ENCODE results near the gene TMEM141.

TMEM141 gene

GRCh38 chr9:136814725-136815421 lies 23.7 kb downstream of the TMEM141 start:
- no peak for DNase-seq (ENCODE audit: low spot score)

GRCh38 chr9:136815422-136815782 lies 24.3 kb downstream of the TMEM141 start:
- DNase-seq (ENCODE audit: low spot score) = no peak

- DNase-seq (ENCODE audit: low spot score) = peak; percentile 87
Measured at GRCh38 chr9:136820971-136821825, 30.1 kb downstream of the TMEM141 start.

DNA sequence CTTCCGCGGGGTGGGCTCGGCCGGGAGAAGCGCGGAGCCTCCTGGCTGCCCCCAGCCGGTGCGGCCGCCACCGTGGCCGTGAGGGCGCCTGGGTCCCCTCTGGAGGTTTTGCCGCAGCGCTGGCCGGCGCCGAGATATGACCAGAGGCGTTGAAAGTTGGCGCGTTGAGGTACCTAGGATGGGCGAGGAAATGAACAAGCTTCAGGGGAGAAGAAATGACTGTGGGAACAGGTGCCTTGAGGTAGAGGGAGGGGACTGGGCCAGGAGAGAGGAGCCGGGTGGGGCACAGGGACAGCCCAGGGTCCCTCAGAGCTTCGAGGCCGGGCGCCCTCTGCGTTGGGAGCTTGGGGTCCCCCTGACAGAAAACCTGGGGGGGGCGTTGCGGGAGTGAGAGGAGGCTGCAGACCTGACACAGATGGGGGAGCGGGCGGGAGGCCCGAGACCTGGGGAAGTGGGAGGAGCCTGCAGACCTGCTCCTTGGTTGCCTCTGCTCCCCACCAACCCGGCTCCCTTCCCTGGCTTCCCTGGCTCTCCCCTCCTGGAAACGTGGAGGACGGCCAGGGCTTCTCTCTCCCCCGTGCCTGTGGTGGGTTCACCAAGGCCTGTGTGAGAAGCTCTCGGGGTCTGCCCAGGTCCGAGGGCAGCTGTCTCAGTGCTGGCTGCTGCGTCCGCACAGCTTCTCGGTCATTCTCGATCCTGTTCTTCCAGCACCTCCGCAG lies 30.8 kb downstream of the TMEM141 start:
- peak; percentile 73 for DNase-seq (ENCODE audit: low spot score)

DNA sequence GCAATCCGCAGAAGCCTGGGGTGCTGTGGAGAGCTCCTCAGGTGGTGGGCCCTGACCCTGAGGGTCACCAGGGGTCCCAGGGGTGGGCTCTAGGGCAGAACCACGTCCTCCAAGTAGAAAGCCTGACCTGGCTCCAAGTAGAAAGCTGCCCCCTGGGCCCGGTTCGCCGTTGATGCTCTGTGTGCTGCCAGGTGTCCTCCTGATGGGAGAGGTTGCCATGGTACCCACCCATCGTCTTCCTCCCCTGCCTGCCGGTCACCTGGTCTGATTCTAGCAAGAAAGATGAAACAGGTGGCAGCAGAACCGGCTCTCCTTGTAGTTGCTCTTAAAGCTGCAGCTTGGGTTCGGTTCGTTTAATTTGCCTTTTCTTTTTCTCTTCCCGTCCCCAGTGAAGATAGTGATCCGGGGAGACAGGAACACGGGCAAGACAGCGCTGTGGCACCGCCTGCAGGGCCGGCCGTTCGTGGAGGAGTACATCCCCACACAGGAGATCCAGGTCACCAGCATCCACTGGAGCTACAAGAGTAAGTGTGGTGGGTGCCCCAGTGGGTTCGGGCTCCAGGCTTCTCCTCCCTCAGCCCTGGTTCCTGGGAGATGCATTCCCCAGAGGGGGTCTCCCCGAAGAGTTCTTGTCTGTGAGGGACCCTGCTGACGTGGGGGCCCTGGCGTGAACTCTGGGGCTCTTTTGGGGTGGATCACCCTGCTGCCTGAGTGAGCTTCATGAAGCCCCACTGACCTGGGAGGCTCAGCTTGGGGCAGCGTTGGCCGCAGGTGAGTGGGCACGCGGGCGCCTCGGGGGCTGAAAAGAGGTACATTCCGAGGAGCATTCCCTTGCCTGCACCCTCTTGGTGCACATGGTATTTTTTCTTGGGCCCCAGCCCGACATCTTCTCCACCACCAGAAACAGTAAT lies 32.2 kb downstream of the TMEM141 start:
- no peak for DNase-seq (ENCODE audit: low spot score)

GRCh38 chr9:136824496-136825225 lies 33.5 kb downstream of the TMEM141 start:
- DNase-seq (ENCODE audit: low spot score) = no peak

GRCh38 chr9:136825295-136826187 lies 34.4 kb downstream of the TMEM141 start:
- DNase-seq (ENCODE audit: low spot score) = no peak

DNA sequence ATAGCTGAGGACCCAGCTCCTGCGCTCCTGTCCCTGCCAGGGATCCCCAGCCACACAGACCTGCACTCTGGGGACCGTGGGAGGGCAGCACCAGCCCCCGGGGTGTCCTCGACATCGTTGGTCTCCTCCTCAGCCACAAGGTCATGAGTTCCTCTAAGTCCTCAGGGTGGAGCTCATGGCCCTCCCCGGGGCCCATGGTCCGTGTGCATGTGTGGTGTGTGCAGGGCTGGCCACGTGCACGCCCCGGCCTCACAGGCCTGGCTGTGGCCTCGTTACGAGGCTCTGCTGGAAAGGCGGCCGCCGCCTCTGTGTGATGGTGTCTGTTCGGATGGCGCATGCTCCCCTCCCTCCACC lies 35.0 kb downstream of the TMEM141 start:
- no peak for DNase-seq (ENCODE audit: low spot score)

DNA sequence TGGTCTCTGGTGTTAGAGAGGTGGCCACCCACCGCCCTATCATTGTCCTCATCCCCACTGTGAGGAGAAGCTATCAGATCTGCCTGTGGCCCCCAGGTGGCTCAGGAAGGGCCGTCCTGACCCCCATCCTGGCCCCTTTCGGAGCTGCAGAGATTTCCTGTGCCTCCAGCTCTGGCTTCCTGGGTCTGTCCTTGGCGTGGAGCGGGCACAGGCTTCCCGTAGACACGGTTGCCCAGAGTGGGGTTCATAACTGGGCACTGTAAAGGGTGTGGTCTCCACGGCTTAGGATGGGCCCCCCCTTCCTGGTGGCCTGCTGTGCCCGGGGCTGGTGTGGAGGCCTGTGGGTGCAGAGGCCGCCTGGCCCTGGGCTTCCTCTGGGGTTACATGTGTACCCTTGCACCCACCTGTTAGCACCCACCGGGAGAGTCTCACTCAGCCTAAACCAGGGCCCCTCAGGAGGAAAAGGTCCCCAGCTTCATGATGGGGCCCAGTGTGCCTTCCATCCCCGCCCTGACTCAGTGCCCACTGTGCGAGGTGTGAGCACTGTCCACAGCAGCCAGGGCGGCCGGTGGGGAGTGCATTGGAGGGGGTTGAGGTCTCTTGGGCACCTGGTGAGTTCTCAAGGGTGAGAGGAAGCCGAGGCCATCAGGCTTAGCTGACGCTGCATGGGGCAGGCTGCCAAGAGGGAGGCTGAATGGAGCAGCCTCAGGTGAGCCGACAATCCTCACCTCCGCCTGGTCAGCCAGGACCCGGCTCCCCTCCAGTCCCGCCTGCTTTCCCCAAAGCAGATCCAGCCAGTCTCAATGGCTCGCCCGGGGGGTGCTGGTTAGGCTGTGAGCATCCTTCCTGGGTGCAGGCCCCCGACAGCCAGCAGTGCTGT lies 35.8 kb downstream of the TMEM141 start:
- DNase-seq (ENCODE audit: low spot score) = no peak

DNA sequence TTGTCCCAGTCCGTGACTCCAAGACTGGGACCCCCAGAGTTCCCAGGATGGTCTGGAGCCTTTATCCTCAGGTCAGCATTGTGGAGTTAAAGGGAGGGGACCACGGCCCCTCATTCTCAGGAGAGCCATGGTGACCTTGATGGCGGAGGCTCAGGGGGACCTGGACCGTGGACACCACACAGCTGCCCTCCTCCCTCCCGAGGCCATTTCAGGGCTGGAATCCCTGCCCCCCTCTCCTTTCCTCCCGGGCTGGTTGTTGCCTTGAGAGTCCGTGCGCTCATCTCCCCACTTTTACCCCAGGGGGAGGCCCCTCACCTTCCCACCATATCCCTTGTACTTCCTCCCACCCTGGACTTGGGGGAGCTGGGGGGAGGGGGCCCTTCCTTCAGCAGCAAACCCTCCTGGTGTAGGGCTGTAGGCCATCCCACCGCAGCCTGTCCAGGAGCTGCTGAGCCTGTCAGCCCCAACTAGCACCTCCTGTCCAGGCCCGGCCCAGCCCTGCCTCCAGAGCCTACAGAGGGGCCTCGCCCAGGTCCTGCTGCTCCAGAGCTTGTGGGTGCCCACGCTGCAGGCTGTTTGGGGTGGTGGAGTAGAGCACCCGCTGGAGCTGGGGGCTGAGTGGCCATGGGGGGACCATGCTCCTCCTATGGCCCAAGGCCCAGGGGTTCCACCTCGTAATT lies 36.8 kb downstream of the TMEM141 start:
- no peak for DNase-seq (ENCODE audit: low spot score)

DNA sequence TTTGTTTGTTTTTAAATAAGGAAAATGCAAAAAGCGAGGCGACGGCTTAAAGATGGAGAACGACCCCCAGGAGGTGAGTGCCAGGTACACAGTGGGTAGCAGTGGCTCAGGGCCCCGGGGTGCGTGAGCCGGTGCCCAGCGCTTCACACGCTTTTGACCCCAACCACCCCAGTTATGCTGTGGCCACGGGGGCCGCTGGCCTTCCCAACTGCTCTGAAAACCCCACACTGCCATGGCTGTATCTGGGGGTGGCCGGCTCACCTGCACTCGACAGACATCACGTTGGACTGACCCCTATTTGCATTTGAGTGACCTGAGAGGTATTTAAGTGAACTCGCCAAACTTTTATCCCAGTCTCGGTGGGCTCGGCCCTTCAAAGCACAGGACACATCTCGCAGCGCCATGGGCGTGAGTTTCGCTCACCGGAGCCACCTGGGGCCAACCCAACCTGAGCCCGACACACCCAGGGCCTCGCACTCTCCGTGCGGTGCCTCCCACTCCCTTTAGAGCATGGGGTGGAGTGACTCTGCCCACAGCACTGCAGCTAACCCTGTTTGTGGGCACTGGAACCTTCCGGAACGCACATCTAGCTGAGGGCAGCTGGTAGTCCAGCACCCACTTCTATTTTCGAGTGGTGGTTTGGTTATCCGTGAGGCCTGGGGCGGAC lies 37.5 kb downstream of the TMEM141 start:
- DNase-seq (ENCODE audit: low spot score) = no peak

DNA sequence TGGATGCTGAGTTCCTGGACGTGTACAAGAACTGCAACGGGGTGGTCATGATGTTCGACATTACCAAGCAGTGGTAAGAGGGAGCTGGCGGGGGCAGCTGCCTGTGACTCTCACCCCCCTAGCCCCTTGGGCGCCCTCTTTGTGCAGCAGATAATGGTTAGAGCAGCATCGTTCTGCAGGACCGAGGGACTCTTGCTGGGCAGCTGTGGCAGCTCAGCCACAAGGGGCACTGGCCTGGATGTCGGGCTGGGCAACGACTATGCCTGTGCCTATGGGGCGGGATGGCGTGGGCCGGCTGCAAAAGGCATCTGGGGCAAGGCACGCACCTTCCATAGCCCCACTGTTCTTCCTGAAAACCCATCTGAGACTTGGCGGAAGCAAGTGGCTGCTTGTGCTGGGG lies 38.3 kb downstream of the TMEM141 start:
- DNase-seq (ENCODE audit: low spot score) = peak; percentile 26

GRCh38 chr9:136829981-136830885 lies 39.1 kb downstream of the TMEM141 start:
- DNase-seq (ENCODE audit: low spot score) = peak; percentile 17

GRCh38 chr9:136831002-136831719 lies 40.0 kb downstream of the TMEM141 start:
- no peak for DNase-seq (ENCODE audit: low spot score)

- DNase-seq (ENCODE audit: low spot score) = no peak
Measured at GRCh38 chr9:136831720-136832104, 40.6 kb downstream of the TMEM141 start.

DNA sequence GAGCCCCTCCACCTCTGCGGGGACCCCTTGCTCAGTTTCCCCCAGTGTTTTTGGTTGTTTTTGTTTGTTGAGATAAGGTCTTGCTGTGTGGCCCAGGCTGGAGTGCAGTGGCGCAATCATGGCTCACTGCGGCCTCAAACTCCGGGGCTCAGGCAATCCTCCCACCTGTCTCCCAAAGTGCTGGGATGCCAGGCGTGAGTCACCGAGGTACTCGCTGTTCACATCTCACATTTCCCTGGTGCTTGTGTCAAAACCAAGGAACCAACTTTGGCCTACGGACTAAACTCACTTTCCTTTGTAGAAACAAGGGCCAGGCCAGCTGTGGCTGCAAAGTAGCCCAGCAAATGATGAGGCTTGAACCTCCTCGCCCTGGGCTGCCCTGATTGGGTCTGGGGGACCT lies 41.4 kb downstream of the TMEM141 start:
- no peak for DNase-seq (ENCODE audit: low spot score)
